Activated naive CD4-positive, alpha-beta T cell treated with anti-CD3 and anti-CD28 coated beads, Interleukin-2, amount 50 U/mL, for 16 hours (primary cell): ENCODE results near the gene KCTD13.
"Not testable (repeated sequence)": the region's sequence is repeated elsewhere in the genome, so short reads cannot be mapped to it uniquely, and the experiment has no call there.

Experiments used
- DNase-seq: peaks from one replicate; pipeline ENCODE4 v3.0.0-alpha.2; 2020

The KCTD13 gene

DNA sequence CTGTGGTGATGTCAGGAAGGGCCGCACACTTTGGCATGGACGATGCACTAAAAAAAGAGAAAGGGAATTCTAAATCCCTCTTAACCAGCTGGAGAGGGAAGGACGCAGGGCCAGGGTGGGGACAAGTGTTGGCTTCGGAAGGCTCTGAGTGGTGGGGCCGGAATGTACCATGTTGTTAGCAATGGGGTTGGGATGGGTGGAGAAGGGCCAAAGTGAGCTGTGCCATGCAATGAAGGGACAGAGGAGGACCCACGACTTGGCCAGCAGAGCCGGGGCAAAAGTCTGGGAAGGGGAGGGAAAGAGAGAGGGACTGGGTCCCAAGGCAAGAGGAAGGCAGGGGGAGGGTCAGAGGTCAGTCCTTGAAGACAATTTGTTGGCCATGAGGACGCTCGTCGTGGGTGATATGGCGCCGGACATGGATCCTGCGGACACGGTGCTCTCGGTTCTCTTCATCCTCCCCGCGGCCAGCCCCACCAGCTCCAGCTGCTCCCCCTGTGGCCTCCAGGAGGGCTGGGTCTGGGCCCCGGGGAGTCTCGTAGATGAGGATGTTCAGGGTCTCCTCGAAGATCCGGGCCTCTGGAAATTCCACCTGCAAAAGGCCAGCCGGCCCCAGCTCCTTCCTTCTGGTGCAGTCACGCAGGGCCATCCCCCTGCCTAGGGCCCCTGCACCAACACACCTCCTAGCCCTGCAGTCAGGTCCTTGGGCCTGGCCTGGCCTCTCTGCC lies 19.3 kb downstream of the KCTD13 start:
- no peak for DNase-seq

DNA sequence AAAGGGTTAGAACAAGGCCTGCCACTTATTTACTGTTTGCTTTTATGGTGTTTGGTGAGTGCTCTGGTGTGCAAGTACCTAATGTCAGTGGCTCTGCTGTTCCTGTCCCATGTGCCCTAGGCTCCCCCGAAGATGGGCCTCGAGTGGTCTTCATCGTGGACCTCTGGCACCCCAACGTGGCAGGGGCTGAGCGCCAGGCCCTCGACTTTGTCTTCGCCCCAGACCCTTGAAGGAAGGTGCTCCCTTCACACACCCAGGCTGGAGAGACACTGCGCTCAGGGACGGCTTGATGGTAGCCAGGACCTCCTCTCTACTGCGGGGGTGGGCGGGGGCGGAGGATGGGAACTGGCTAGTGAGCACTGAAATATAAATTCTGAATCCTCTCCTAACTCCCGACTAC lies 20.4 kb downstream of the KCTD13 start:
- DNase-seq, result no peak

DNA sequence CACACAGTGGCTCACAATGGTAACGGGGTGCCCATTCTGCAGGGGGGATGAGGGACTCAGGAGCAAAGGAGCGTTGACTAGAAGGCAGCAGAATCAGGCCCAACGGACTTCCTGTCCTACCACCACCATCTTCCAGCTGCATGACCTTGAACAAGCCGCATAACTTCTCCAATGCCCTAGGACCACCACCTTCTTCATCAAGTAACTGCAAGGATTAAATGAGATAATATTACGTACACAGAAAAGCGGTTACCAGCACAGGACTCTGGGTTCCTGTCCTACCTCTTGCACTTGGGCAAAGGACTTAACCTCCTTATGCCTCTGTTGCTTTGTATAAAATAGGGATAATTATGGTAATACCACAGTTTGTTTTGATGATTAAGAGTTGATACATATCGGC lies 21.1 kb downstream of the KCTD13 start:
- DNase-seq, result no peak

DNA sequence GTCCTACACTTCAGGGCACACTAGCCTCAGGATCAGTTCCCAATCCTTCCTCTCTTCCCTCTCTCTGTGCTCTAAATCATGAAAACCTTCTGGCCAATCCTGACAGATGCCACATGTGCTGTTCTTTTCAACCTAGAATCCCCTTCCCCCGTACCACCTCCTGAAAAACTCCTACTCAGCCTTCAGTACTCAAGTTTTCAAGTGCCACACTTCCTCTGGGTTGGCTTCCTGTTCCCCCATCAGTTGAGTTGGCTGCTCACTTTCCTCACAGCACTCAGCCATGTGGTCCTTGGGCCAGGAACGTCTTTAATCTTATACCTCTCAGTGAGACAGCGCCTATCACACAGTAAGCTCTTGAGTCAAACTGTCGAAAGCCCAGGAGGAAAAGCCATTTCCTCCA lies 22.4 kb downstream of the KCTD13 start:
- DNase-seq, result no peak

DNA sequence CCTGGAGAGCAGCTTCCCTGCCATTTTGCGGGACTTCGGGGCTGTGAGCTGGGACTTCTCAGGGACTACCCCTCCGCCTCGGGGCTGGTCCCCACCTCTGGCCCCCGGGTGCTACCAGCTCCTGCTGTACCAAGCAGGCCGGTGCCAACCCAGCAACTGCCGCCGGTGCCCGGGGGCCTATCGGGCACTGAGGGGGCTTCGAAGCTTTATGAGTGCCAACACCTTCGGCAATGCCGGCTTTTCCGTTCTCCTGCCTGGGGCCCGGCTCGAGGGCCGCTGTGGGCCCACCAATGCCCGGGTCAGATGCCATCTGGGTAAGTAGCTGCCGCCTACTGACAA lies 24.4 kb downstream of the KCTD13 start:
- DNase-seq, result no peak

DNA sequence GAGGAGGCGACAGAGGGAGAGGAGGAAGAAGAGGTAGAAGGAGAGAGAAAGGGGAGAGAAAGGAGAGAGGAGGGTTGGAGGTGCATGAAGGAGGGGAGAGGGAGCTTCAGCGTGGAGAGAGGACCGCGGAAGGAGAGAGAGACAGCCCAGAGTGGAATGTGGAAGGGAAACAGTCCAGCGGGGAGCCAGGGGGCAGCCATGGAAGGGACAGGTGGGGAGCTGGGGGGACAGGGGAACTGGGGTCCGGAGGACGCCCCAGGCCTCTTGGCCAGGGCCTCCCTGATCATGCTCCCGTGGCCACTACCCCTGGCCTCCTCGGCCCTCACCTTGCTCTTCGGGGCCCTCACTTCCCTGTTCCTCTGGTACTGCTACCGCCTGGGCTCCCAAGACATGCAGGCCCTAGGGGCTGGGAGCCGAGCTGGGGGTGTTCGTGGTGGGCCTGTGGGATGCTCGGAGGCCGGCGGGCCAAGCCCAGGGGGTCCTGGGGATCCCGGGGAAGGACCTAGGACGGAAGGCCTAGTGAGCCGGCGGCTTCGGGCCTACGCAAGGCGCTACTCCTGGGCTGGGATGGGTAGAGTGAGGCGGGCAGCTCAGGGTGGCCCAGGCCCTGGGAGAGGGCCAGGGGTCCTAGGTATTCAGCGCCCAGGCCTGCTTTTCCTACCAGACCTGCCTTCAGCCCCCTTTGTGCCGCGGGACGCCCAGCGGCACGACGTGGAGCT lies 25.0 kb downstream of the KCTD13 start:
- DNase-seq, result no peak

DNA sequence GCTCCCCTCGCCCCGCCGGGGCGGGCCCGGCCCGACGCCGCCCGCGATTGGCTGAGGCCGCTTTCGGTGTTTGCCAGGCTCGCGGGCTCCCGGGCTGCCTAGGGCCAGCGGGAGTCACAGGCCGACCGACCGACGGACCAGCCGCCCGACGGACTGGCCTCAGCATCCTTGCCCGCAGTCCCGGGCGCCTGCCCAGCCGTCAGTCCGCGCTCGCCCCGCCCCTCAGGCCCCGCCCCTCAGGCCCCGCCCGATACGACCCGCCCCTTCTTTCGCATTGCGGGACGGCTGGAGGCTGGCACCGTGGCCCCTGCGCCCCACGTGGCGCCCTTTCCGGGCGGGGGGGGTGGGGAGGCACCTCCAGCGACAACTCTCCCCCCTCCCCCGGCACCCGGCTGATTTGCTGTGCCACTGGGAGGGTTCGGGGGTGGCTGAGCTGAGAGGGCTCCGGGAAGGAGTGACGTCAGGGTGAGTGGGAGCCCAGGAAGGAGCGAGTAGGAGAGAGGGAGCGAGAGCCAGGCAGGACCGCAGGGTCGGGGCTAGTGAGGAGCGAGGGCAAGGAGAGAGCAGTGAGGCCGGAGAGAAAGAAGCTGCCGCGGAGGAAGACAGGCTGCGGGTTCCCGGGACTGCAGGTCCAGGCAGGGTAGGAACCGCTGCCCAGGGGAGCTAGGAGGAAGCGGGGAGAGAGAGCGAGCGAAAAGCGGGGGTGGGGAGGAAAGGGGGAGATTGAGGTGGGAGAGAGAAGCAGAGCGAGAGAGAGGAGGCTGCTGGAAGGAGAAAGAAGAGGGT lies 25.7 kb downstream of the KCTD13 start, which contains the start of gene ASPHD1:
ASPHD1 (plus strand) TSS at position 387 of the 786 bp plus-strand sequence. CDS start 484 bp downstream, outside the sequence.
- peak; percentile 77 for DNase-seq

DNA sequence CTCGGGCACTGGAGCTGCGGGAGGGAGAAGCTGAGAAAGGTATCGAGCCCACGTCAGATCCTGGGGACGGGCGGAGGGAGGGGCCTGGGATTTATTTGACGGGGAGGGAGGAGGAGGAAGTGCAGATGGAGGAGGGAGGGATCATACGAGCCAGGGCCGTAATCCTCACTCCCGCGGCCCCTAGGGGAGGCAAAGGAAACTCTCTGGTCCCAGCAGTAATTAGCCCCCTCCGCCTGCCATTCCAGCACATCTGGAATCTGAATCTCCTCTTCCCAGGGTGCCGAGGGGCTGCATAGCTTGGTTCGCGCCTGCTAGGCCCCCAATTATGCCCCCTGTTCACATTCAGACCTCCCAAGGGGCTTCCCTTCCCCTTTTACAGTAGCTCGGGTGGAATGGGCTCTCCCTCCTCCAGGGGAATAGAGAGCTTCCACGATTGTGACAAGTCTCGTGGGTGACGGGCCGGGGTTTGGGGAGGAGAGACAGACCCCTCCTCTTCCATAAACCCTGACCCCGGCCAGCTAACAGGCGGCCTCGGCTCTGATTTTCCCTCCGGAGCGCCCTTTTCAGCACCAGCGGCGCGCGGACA lies 26.4 kb downstream of the KCTD13 start, which contains the start of gene SEZ6L2:
SEZ6L2 (minus strand) TSS at position 35 of the 586 bp plus-strand sequence. CDS start 531 bp downstream, outside the sequence.
- DNase-seq, result no peak

DNA sequence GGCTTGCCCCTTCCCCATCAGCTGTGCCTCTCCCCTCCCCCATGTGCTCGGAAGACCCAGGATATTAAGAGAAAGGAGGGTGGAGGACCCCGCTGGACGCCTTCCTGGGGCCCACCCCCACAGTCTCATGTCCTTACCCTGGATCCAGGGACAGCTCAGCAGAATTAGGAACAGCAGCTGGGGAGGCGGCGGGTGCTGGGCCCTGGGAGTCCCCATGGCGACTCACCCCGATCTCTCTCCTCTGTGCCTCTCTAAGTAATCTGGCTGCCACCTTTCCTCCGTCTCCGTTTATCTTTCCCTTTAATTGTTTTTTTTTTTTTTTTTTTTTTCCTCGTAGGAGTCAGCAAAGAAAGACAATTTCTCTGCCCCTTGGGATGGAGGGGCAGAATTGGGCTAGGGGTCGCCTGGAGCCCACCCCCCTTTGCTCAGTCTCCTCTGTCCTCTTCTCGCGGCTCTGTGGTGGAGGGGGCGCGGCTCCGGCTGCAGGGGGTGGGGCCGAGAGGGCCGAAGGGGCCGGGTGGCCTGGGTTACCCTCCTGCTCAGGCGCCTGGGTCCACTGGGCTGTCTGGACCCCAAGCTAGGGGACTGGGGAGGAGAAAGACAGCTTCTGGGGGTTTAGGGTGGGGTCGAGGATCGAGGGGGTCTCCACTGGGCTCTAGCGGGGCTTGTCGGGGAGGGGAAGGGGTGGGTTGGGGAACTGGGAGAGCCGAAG lies 27.1 kb downstream of the KCTD13 start:
- DNase-seq, result no peak

DNA sequence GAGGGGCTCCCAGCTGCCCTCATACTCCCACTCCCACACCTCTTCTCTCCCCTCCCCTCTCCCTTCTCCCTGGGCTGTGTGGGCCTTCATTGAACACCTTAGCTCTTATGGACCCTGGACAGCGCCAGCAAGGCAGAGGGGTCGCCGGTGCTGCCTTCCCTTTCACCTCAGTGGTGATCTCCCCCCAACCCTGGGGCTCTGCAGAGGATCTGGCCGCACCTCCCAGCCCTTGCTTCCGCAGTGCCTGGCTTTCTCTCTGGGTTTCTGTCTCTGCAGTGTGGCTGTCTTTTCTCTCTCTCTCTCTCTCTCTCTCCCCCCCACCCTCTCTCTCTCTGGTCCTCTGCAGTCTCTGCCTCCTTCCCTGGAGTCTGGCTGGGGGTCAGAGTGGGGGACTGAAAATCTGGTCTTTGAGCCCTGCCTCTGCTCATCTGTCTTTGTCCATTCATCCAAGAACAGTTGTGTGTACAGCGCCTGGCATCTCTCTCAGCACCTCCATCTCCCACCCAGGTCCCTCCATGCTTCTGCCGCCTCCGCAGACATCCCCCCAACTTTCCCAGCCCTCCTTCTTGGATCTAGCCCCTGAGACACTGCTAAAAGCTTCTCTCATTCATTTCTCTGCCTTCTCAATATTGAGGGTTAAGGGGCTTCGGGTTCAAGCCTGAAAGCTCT lies 27.8 kb downstream of the KCTD13 start:
- DNase-seq, result no peak

DNA sequence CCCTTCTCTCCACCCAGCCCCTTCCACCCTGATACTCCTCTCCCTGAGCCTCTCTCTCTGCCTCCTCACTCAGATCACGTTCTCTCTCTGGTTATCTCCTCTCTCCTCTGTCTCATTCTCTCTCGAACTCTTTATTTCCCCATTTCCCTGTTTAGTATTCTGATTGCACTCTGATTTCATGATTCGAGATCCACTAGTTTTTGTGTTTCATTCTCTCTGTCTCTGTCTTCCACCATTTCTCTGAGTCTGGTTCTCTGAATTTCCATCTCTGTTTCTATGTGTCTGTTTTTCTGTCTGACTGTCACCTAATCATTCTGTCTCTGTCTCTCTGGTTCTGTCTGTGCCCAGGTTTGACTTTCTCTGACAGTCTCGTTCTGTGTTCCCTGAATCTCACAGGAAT lies 28.7 kb downstream of the KCTD13 start:
- DNase-seq, result no peak

DNA sequence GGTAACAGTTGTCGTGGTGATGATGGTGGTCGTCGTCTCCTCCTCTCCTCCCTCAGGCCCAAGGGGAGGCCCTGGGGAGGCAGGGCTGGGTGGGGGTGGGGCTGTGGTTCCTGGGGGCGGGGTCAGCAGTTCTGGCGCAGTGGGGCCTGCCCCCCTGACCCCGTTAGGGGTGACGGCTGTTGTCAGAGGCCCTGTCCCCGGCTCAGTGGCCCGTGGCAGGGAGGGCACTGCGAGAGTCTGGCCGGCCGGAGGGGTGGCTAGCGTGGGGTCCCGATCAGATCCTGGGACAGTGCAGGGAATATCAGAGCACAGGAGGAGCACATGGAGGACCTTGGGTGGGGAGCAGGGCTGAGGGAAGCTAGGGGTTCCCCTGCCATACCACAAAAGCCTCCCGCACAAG lies 29.2 kb downstream of the KCTD13 start:
- DNase-seq, result no peak

DNA sequence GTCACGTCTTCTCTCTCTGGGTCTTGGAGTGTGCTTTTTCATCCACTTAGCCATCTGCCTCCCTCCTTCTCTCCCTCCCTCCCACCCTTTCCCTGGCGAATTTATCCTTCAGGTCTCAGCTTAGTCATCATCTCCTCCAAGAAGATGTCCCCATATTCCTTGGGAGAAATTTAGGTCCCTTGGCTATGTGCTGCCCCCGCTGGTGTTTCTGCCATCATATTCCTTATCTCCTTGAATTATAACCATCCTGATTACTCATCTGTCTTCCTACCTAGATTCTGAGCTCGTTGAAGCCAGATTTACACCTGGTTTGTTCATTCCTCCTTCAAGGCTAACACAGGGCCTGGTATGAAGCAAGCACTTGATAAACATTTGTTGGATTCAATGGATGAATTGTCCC lies 31.7 kb downstream of the KCTD13 start:
- no peak for DNase-seq

DNA sequence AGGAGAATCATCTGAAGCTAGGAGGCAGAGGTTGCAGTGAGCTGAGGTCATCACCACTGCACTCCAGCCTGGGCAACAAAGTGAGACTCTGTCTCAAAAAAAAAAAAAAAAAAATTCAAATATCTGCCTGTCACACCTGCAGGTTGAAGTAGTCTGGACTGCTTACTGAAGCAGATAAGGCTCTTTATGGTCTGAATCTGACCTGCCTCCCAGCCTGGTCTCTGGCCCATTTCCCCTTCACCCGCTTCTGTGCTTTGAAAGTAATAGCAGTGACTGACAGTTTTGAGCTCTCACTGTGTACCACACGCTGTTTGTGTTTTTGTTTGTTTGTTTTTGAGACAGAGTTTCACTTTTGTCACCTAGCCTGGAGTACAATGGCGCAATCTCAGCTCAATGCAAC lies 32.5 kb downstream of the KCTD13 start:
- DNase-seq, result no peak

DNA sequence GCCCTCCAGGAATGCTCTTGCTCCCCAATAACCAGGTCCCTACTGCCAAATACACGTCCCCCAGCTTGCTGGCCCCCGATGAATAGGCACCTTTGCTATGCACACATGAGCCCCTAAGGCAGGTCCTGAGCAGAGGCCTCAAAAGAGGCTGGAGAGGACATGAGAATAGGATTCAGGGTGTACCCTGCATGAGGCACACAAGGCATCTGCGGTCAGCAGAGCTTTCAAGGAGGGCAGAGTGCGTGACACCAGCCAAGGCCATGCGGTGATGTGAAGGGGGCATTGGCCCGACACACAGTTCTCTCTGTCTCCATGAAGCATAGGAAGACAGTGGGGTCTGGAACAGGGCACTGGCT lies 33.6 kb downstream of the KCTD13 start:
- DNase-seq, result no peak

DNA sequence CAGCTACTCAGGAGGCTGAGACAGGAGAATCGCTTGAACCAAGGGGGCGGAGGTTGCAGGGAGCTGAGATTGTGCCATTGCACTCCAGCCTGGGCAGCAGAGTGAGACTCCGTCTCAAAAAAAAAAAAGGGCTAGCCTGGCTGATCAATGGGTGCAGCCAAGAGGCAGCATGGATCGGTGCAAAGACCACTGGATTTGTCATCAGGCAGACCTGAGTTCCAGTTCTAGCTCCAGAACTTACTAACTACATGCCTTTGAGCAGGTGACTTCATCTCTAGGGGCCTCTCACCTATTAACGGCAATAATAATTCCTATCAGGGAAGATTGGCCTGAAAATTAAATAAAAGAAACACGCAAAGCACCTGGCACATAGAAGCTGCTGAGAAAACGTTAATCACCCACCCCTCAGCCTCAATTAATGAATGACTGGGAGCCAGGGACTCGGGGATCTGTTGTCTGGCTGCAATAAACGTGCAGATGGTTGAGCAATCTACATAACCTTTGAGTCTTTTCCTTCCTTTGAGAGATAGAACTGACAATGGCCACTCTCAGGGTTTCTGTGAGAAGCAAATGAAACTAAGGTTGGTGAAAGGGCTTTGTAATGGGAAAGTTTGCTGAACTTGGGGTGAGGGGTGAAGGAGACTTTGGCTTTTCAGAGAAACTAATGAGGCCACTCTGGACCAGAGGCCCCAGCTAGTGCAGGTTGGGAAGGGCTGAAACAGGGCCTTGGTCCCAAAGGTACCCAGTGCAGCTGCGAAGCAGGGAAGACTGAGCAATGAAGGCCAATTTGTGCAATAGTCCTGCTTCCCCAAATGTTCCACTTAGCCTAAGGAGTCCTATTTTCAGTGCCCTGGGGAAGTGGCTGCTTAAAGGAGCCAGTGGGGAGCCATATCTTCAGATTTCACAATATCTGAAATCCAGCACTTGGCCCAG lies 34.2 kb downstream of the KCTD13 start:
- DNase-seq, result no peak

DNA sequence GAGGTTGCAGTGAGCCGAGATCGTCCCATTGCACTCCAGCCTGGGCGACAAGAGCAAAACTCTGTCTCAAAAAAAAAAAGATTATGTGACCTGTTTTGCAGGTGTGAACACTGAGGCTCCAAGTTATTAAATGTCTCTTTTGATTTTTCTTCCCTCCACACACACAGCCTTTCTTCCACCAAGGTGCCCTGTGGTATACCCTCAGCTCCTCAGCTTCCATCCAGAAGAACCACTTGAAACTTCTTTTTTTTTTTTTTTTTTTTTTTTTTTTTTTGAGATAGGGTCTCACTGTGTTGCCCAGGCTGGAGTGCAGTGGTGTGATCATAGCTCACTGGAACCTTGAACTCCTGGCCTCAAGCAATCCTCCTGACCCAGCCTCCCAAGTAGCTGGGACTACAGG lies 36.7 kb downstream of the KCTD13 start:
- DNase-seq, result not testable (repeated sequence)

DNA sequence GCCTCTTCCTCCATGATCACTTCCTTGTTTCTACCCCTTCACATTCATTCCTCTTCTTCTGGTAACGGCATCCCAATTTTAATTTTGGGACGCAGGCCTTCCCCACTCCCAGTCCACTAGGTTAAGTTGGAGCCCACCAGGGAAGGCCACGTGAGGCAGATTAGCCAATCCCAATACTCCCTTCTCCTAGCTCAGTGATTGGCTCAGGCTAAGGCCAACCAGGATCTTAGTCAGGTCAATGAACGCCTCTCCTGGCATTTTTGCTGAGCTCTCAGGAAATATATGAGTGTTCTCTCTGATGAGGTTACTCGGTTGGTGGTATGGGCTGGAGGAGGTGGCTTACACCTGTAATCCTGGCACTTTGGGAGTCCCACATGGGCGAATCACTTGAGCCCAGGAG lies 42.0 kb downstream of the KCTD13 start:
- no peak for DNase-seq

DNA sequence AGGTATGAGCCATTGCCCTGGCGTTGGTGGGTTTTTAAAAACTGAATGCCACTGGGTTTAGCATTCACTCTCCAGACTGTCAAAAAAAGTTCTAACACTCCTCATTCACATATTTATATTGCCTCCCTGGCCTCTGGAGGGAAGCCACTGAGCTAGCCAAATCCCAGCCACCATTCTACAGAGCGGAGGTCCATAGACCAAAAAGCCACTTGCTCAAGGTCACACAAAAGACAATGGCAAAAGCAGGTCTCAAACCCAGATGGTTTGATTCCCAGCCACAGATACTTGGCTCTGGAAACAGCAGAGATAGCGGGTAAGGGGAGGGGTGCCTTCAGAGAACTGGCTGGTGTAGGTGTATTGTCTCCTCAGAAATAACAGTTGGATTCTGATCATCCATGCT lies 45.0 kb downstream of the KCTD13 start:
- no peak for DNase-seq

DNA sequence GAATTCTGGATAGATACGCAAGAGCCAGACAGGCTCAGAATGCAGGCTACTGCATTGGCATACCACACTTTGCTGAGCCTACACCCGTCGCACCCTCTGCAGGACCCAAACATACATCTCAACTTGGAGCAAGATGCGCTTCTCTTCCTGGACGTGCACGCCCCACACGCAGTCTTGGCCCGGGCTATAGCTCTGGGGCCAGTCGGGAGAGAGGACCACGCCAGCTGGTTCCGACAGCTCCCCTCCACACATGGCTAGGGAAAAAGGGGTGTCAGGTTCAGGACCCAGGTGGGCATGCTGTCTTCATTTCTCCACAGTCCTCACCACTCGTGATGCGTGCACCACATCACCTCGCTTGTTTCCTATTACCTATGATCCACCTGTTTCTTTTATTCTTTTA lies 47.9 kb downstream of the KCTD13 start:
- no peak for DNase-seq
